Calu3 (cell line): Measurements from ENCODE around the gene CCDC127. TPM values are rescaled to one million over a fixed set of nuclear protein-coding genes. Genes with fewer than 3 reads are reported as not detected.
"Not testable (repeated sequence)": the region's sequence is repeated elsewhere in the genome, so short reads cannot be mapped to it uniquely, and the experiment has no call there.

Experiments used
- BruUV-seq: library from RNA; stranded (reverse); fragments of 400-500 nt; replicated peaks from 2 replicates; lab custom pipeline; 2021; lab: Mats Ljungman, UMichigan
- CTCF ChIA-PET: fragments of 300-600 bp; sonication (Branson Sonifier 250); formaldehyde crosslinking; loops from one replicate; lab custom pipeline; 2022; ENCODE audit warnings: antibody characterized with exemption; lab: Charles Lee
- DNase-seq: peaks from one replicate; pipeline ENCODE4 v3.0.0; 2022
- H3K27ac Mint-ChIP-seq: one replicate; pipeline ENCODE4 v1.8.0; 2022; ENCODE audit warnings: mixed read lengths; ENCODE audit not compliant: unreplicated experiment
- H3K27me3 Mint-ChIP-seq: one replicate; pipeline ENCODE4 v1.8.0; 2022; ENCODE audit warnings: mixed read lengths; ENCODE audit not compliant: unreplicated experiment
- H3K36me3 Mint-ChIP-seq: one replicate; pipeline ENCODE4 v1.8.0; 2022; ENCODE audit warnings: mild to moderate bottlenecking, moderate library complexity, mixed read lengths; ENCODE audit not compliant: insufficient read depth, unreplicated experiment
- H3K4me1 Mint-ChIP-seq: one replicate; pipeline ENCODE4 v1.8.0; 2022; ENCODE audit warnings: mild to moderate bottlenecking, low read depth, mixed read lengths; ENCODE audit not compliant: unreplicated experiment
- H3K4me3 Mint-ChIP-seq: one replicate; pipeline ENCODE4 v1.8.0; 2022; ENCODE audit warnings: mild to moderate bottlenecking, low read depth, moderate library complexity, mixed read lengths; ENCODE audit not compliant: unreplicated experiment
- H3K9me3 Mint-ChIP-seq: one replicate; pipeline ENCODE4 v1.8.0; 2022; ENCODE audit warnings: low read depth, mixed read lengths; ENCODE audit not compliant: unreplicated experiment
- CTCF ChIP-seq: fragments of 200-600 bp; IDR thresholded peaks from one replicate; pipeline ENCODE4 v1.8.0; 2022; ENCODE audit warnings: antibody characterized with exemption; ENCODE audit not compliant: unreplicated experiment
- intact Hi-C: fragments of 100-400 bp; cut with micrococcal nuclease; formaldehyde crosslinking; loops from one replicate; pipeline ENCODE4 v1.10.0; 2022; ENCODE audit not compliant: unreplicated experiment
- total RNA-seq: library from RNA; stranded (reverse); gene quantifications from 2 replicates; pipeline ENCODE4 v1.2.3, GENCODE V29; 2022

The CCDC127 gene
- total RNA-seq, 1 experiment from 2014 or later = 7.3 TPM

GRCh38 chr5:234450-234849 lies 16.5 kb upstream of the CCDC127 start:
- H3K4me3 Mint-ChIP-seq = no peak overlapping the region
- H3K27ac Mint-ChIP-seq = no peak overlapping the region
- no peaks in the 10 kb centered on the region for H3K4me1 Mint-ChIP-seq
- H3K36me3 Mint-ChIP-seq = peaks cover 19% of the 10 kb centered on the region
- intact Hi-C loops = no loop called here
- no peak for TF ChIP-seq CTCF
- no TSS peak for BruUV-seq
- CTCF ChIA-PET = no interaction called here
- no peaks in the 10 kb centered on the region for H3K9me3 Mint-ChIP-seq
- DNase-seq = no peak
- no peaks in the 10 kb centered on the region for H3K27me3 Mint-ChIP-seq

- intact Hi-C loops = not testable (repeated sequence)
- H3K36me3 Mint-ChIP-seq = peaks cover 30% of the 10 kb centered on the region
- CTCF ChIA-PET = interaction anchor here (0.5 to 0.6 kb wide), 2 partner anchors 25 to 40 kb away, joined by 3 to 4 read pairs; no protein-coding TSS in a partner anchor
Measured at GRCh38 chr5:233426-233825, 15.5 kb upstream of the CCDC127 start.

GRCh38 chr5:231661-232060 lies 13.7 kb upstream of the CCDC127 start:
- intact Hi-C loops = no loop called here
- no peak overlapping the region for H3K4me3 Mint-ChIP-seq
- no peaks in the 10 kb centered on the region for H3K4me1 Mint-ChIP-seq
- no peak for TF ChIP-seq CTCF
- peaks cover 45% of the 10 kb centered on the region for H3K36me3 Mint-ChIP-seq
- H3K27ac Mint-ChIP-seq = no peak overlapping the region
- CTCF ChIA-PET = no interaction called here
- H3K27me3 Mint-ChIP-seq = no peaks in the 10 kb centered on the region
- BruUV-seq = no TSS peak
- no peak for DNase-seq
- no peaks in the 10 kb centered on the region for H3K9me3 Mint-ChIP-seq

More at GRCh38 chr5:233426-233825, 15.5 kb upstream of the CCDC127 start:
- H3K27me3 Mint-ChIP-seq, H3K9me3 Mint-ChIP-seq, DNase-seq, BruUV-seq, H3K27ac Mint-ChIP-seq, H3K4me3 Mint-ChIP-seq, H3K4me1 Mint-ChIP-seq: not testable (repeated sequence)

GRCh38 chr5:230711-231110 lies 12.8 kb upstream of the CCDC127 start:
- Mint-ChIP-seq H3K4me3 (no peak overlapping the region), H3K36me3 (peaks cover 53% of the 10 kb centered on the region), H3K27me3 (no peaks in the 10 kb centered on the region), H3K9me3 (no peaks in the 10 kb centered on the region), H3K27ac (no peak overlapping the region), H3K4me1 (no peaks in the 10 kb centered on the region)
- no peak for DNase-seq
- intact Hi-C loops = no loop called here
- no peak for TF ChIP-seq CTCF
- BruUV-seq = no TSS peak
- CTCF ChIA-PET = no interaction called here

- no peaks in the 10 kb centered on the region for H3K9me3 Mint-ChIP-seq
- no peak for DNase-seq
- no peaks in the 10 kb centered on the region for H3K27me3 Mint-ChIP-seq
- H3K27ac Mint-ChIP-seq = no peak overlapping the region
- H3K4me1 Mint-ChIP-seq = no peaks in the 10 kb centered on the region
- peaks cover 57% of the 10 kb centered on the region for H3K36me3 Mint-ChIP-seq
- no peak overlapping the region for H3K4me3 Mint-ChIP-seq
- intact Hi-C loops = no loop called here
- TF ChIP-seq CTCF = no peak
- CTCF ChIA-PET = no interaction called here
- BruUV-seq = no TSS peak
Measured at GRCh38 chr5:228886-229285, 10.9 kb upstream of the CCDC127 start.

- H3K9me3 Mint-ChIP-seq, CTCF ChIA-PET, H3K4me3 Mint-ChIP-seq, intact Hi-C loops, H3K4me1 Mint-ChIP-seq, H3K27ac Mint-ChIP-seq, BruUV-seq, DNase-seq, H3K27me3 Mint-ChIP-seq: not testable (repeated sequence)
- peaks cover 51% of the 10 kb centered on the region for H3K36me3 Mint-ChIP-seq
Measured at GRCh38 chr5:227375-227774, 9.4 kb upstream of the CCDC127 start.
